Large intestine (tissue), 3 donors: ENCODE results near the gene RICTOR. TPM values are rescaled to one million over a fixed set of nuclear protein-coding genes. Genes with fewer than 3 reads are reported as not detected.
"Not testable (repeated sequence)": the region's sequence is repeated elsewhere in the genome, so short reads cannot be mapped to it uniquely, and the experiment has no call there.

Experiments
- DNase-seq, 2 donors: peaks; one replicate each; pipeline versions ENCODE4 v3.0.0 to v3.0.0-alpha.2; 2013
- H3K27ac ChIP-seq: one replicate; pipeline ENCODE4 v1.5.1; 2013; ENCODE audit warnings: low read length
- H3K27me3 ChIP-seq: 2 replicates; pipeline ENCODE4 v1.6.1; 2013; ENCODE audit warnings: low read length; ENCODE audit not compliant: control insufficient read depth, insufficient read depth
- H3K36me3 ChIP-seq: 2 replicates; pipeline ENCODE4 v1.6.1; 2013; ENCODE audit warnings: low read length; ENCODE audit not compliant: control insufficient read depth, insufficient read depth
- H3K4me1 ChIP-seq: one replicate; pipeline ENCODE4 v1.6.1; 2013; ENCODE audit warnings: low read length; ENCODE audit not compliant: control insufficient read depth, insufficient read depth
- H3K4me3 ChIP-seq: one replicate; pipeline ENCODE4 v1.5.1; 2013; ENCODE audit warnings: low read length
- H3K9me3 ChIP-seq: one replicate; pipeline ENCODE4 v1.6.1; 2013; ENCODE audit warnings: mild to moderate bottlenecking, low read depth, low read length, moderate library complexity; ENCODE audit not compliant: control insufficient read depth
- WGBS: methylation state at CpG from one replicate; pipeline ENCODE4 v1.1.5; 2013; ENCODE audit warnings: low lambda C conversion rate; ENCODE audit not compliant: insufficient coverage; 5-methylcytosine and 5-hydroxymethylcytosine counted together
- polyA plus RNA-seq: library from polyadenylated mRNA; unstranded; fragments of 120-200 nt; gene quantifications from one replicate; pipeline ENCODE4 v1.2.1, GENCODE V29; 2013

RICTOR gene
- polyA plus RNA-seq, 1 donor, result 20.2 TPM

GRCh38 chr5:39058178-39058921, 15.8 kb downstream of the RICTOR start:
- H3K4me1 ChIP-seq, result peaks cover 3% of the 10 kb centered on the region
- H3K4me3 ChIP-seq, result no peak overlapping the region
- no peak for DNase-seq
- no peaks in the 10 kb centered on the region for H3K36me3 ChIP-seq
- no peak overlapping the region for H3K27ac ChIP-seq
- no CpG with 5 or more reads among the region's 2 CpGs for WGBS
- H3K27me3 ChIP-seq, result no peaks in the 10 kb centered on the region
- no peaks in the 10 kb centered on the region for H3K9me3 ChIP-seq

- H3K9me3 ChIP-seq, result no peaks in the 10 kb centered on the region
- H3K36me3 ChIP-seq, result no peaks in the 10 kb centered on the region
- WGBS, result 76% methylated on average over 2 of the region's 2 CpGs
- H3K4me1 ChIP-seq, result peaks cover 2% of the 10 kb centered on the region
- H3K27me3 ChIP-seq, result no peaks in the 10 kb centered on the region
- DNase-seq, result no peak
- no peak overlapping the region for H3K4me3 ChIP-seq
- no peak overlapping the region for H3K27ac ChIP-seq
Measured at GRCh38 chr5:39057734-39058133, 16.5 kb downstream of the RICTOR start.

- no peak overlapping the region for H3K4me3 ChIP-seq
- DNase-seq, result no peak
- no peaks in the 10 kb centered on the region for H3K27me3 ChIP-seq
- H3K27ac ChIP-seq, result no peak overlapping the region
- no peaks in the 10 kb centered on the region for H3K4me1 ChIP-seq
- no peaks in the 10 kb centered on the region for H3K36me3 ChIP-seq
- WGBS, result 100% methylated on average over 2 of the region's 5 CpGs
- H3K9me3 ChIP-seq, result no peaks in the 10 kb centered on the region
Measured at GRCh38 chr5:39055768-39056398, 18.3 kb downstream of the RICTOR start.

GRCh38 chr5:39055027-39055767, 19.0 kb downstream of the RICTOR start:
- Histone ChIP-seq H3K27ac (no peak overlapping the region), H3K27me3 (no peaks in the 10 kb centered on the region), H3K9me3 (no peaks in the 10 kb centered on the region), H3K4me1 (no peaks in the 10 kb centered on the region), H3K36me3 (no peaks in the 10 kb centered on the region), H3K4me3 (no peak overlapping the region)
- WGBS, result 79% methylated on average over 2 of the region's 3 CpGs
- no peak for DNase-seq

GRCh38 chr5:39053189-39053588, 21.0 kb downstream of the RICTOR start:
- WGBS, result 100% methylated on average over 1 of the region's 4 CpGs
- Histone ChIP-seq H3K9me3 (no peaks in the 10 kb centered on the region), H3K4me1 (no peaks in the 10 kb centered on the region), H3K36me3 (no peaks in the 10 kb centered on the region), H3K27me3 (no peaks in the 10 kb centered on the region), H3K27ac (no peak overlapping the region), H3K4me3 (no peak overlapping the region)
- DNase-seq, result no peak

- Histone ChIP-seq H3K27me3 (no peaks in the 10 kb centered on the region), H3K36me3 (no peaks in the 10 kb centered on the region), H3K9me3 (no peaks in the 10 kb centered on the region), H3K27ac (no peak overlapping the region), H3K4me3 (no peak overlapping the region), H3K4me1 (no peaks in the 10 kb centered on the region)
- DNase-seq, result no peak
- WGBS, result 100% methylated on average over 1 of the region's 3 CpGs
Measured at GRCh38 chr5:39052141-39052540, 22.1 kb downstream of the RICTOR start.

- Histone ChIP-seq H3K27ac (no peak overlapping the region), H3K27me3 (no peaks in the 10 kb centered on the region), H3K4me1 (no peaks in the 10 kb centered on the region), H3K9me3 (no peaks in the 10 kb centered on the region), H3K36me3 (no peaks in the 10 kb centered on the region), H3K4me3 (no peak overlapping the region)
- DNase-seq, result no peak
- no CpG with 5 or more reads among the region's 1 CpG for WGBS
Measured at GRCh38 chr5:39049315-39049714, 24.9 kb downstream of the RICTOR start.

GRCh38 chr5:39040875-39041274, 33.3 kb downstream of the RICTOR start:
- DNase-seq, result no peak
- no peak overlapping the region for H3K4me3 ChIP-seq
- no CpG with 5 or more reads among the region's 1 CpG for WGBS

GRCh38 chr5:39034493-39034892, 39.7 kb downstream of the RICTOR start:
- not testable (repeated sequence) for H3K36me3 ChIP-seq, H3K27me3 ChIP-seq, H3K27ac ChIP-seq, H3K9me3 ChIP-seq, DNase-seq, H3K4me3 ChIP-seq, H3K4me1 ChIP-seq
- 100% methylated on average over 2 of the region's 12 CpGs for WGBS

More at GRCh38 chr5:39040875-39041274, 33.3 kb downstream of the RICTOR start:
- H3K9me3 ChIP-seq, result no peaks in the 10 kb centered on the region
- no peaks in the 10 kb centered on the region for H3K36me3 ChIP-seq
- no peaks in the 10 kb centered on the region for H3K4me1 ChIP-seq
- H3K27me3 ChIP-seq, result no peaks in the 10 kb centered on the region
- no peak overlapping the region for H3K27ac ChIP-seq

GRCh38 chr5:39031041-39031440, 43.2 kb downstream of the RICTOR start:
- no peak overlapping the region for H3K4me3 ChIP-seq
- H3K27ac ChIP-seq, result no peak overlapping the region
- no peaks in the 10 kb centered on the region for H3K27me3 ChIP-seq
- no peaks in the 10 kb centered on the region for H3K36me3 ChIP-seq
- no peaks in the 10 kb centered on the region for H3K4me1 ChIP-seq
- WGBS, result no CpG with 5 or more reads among the region's 1 CpG
- peaks cover 22% of the 10 kb centered on the region for H3K9me3 ChIP-seq
- DNase-seq, result peak in 1 of 2 donors; percentile 5
